GM10847 (cell line): ENCODE measurements around the gene JUND.
A peak's percentile ranks its signal among the peaks of the same experiment; 100 is the strongest.

Experiments used
- POLR2A ChIP-seq: IDR thresholded peaks from 2 replicates; pipeline ENCODE4 v1.6.1; 2011; ENCODE audit not compliant: insufficient read length; ENCODE audit errors: extremely low read depth

Gene JUND

GRCh38 chr19:18281082-18282020, at the start of gene JUND:
JUND (minus strand) TSS chr19:18281622; CDS start chr19:18281484, 138 bp downstream.
- TF ChIP-seq POLR2A = peak; percentile 99

GRCh38 chr19:18330868-18331267, 49.4 kb upstream of the JUND start:
- no peak for TF ChIP-seq POLR2A

GRCh38 chr19:18329035-18329376, 47.6 kb upstream of the JUND start:
- no peak for TF ChIP-seq POLR2A

- peak; percentile 15 for TF ChIP-seq POLR2A
These were observed 47.1 kb upstream of the JUND start for GRCh38 chr19:18328340-18329034.

GRCh38 chr19:18326772-18327171, 45.4 kb upstream of the JUND start:
- no peak for TF ChIP-seq POLR2A

- peak; percentile 89 for TF ChIP-seq POLR2A
These were observed 41.5 kb upstream of the JUND start, which contains the start of gene LSM4 for GRCh38 chr19:18322759-18323460. LSM4 (minus strand) TSS chr19:18323076; CDS start chr19:18323020, 56 bp downstream.

GRCh38 chr19:18322318-18322758, 40.9 kb upstream of the JUND start:
- TF ChIP-seq POLR2A = no peak

GRCh38 chr19:18321734-18322102, 40.3 kb upstream of the JUND start:
- no peak for TF ChIP-seq POLR2A

GRCh38 chr19:18320865-18321733, 39.7 kb upstream of the JUND start:
- no peak for TF ChIP-seq POLR2A

- no peak for TF ChIP-seq POLR2A
These were observed 38.2 kb upstream of the JUND start for GRCh38 chr19:18319591-18320135.

- no peak for TF ChIP-seq POLR2A
These were observed 36.8 kb upstream of the JUND start for GRCh38 chr19:18317961-18318800.

- TF ChIP-seq POLR2A = no peak
These were observed 32.0 kb upstream of the JUND start for GRCh38 chr19:18313398-18313797.

- TF ChIP-seq POLR2A = no peak
These were observed 30.7 kb upstream of the JUND start for GRCh38 chr19:18312092-18312534.
